DOHH2 (cell line): ENCODE measurements around the gene CYYR1.

Experiments
- H3F3A ChIP-seq: fragments of 200-600 bp; sonication (generic), shearing (Covaris generic); 2 replicates; pipeline ENCODE4 v1.6.0; 2016; ENCODE audit warnings: antibody characterized with exemption, mild to moderate bottlenecking; ENCODE audit not compliant: control insufficient read depth, insufficient read depth
- H3K27ac ChIP-seq: fragments of 200-600 bp; sonication (generic); 2 replicates; pipeline ENCODE4 v1.5.1; 2014; ENCODE audit warnings: low read depth, mild to moderate bottlenecking, low read length, moderate library complexity
- H3K27me3 ChIP-seq: fragments of 200-600 bp; sonication (generic); 2 replicates; pipeline ENCODE4 v1.6.1; 2014; ENCODE audit warnings: mild to moderate bottlenecking, low read length, mixed read lengths; ENCODE audit not compliant: control insufficient read depth
- H3K36me3 ChIP-seq: fragments of 200-600 bp; sonication (generic); 2 replicates; pipeline ENCODE4 v1.6.1; 2014; ENCODE audit warnings: mild to moderate bottlenecking, low read length, moderate library complexity, mixed read lengths; ENCODE audit not compliant: control insufficient read depth
- H3K4me1 ChIP-seq: fragments of 200-600 bp; sonication (generic); 2 replicates; pipeline ENCODE4 v1.6.1; 2014; ENCODE audit warnings: mild to moderate bottlenecking, low read length, mixed read lengths; ENCODE audit not compliant: control insufficient read depth
- H3K4me2 ChIP-seq: fragments of 200-600 bp; sonication (generic); 2 replicates; pipeline ENCODE4 v1.6.0; 2014; ENCODE audit warnings: mild to moderate bottlenecking, low read length, moderate library complexity
- H3K4me3 ChIP-seq: fragments of 200-600 bp; sonication (generic); 2 replicates; pipeline ENCODE4 v1.5.1; 2014; ENCODE audit warnings: mild to moderate bottlenecking, low read length, mixed read lengths
- H3K79me2 ChIP-seq: fragments of 200-600 bp; sonication (generic); 2 replicates; pipeline ENCODE4 v1.6.1; 2014; ENCODE audit warnings: mild to moderate bottlenecking, low read length, mixed read lengths; ENCODE audit not compliant: control insufficient read depth
- H3K9me2 ChIP-seq: fragments of 200-600 bp; sonication (generic); replicated peaks from 2 replicates; pipeline ENCODE4 v1.6.1; 2014; ENCODE audit warnings: mild to moderate bottlenecking, low read length, mixed read lengths; ENCODE audit not compliant: control insufficient read depth
- H3K9me3 ChIP-seq: fragments of 200-600 bp; sonication (generic); 2 replicates; pipeline ENCODE4 v1.6.1; 2014; ENCODE audit warnings: antibody characterized with exemption, low read length, mixed read lengths; ENCODE audit not compliant: control insufficient read depth, insufficient read depth
- H4K20me1 ChIP-seq: fragments of 200-600 bp; sonication (generic); 2 replicates; pipeline ENCODE4 v1.6.0; 2014; ENCODE audit warnings: low read depth, mild to moderate bottlenecking, antibody characterized with exemption, low read length, moderate library complexity; ENCODE audit not compliant: control insufficient read depth, insufficient read depth
- EZH2phosphoT487 ChIP-seq: fragments of 200-600 bp; sonication (generic); IDR thresholded peaks from 2 replicates; pipeline ENCODE4 v1.6.1; 2017; ENCODE audit warnings: borderline replicate concordance, mild to moderate bottlenecking, antibody characterized with exemption, low read length, moderate library complexity, mixed read lengths
- TF ChIP-seq, protein P1 (sequence below): fragments of 200-600 bp; sonication (generic); IDR thresholded peaks from one replicate; pipeline ENCODE4 v1.5.1; 2014; ENCODE audit warnings: antibody characterized with exemption, mild to moderate bottlenecking, low read depth, low read length; ENCODE audit not compliant: poor library complexity, severe bottlenecking

The CYYR1 gene

DNA sequence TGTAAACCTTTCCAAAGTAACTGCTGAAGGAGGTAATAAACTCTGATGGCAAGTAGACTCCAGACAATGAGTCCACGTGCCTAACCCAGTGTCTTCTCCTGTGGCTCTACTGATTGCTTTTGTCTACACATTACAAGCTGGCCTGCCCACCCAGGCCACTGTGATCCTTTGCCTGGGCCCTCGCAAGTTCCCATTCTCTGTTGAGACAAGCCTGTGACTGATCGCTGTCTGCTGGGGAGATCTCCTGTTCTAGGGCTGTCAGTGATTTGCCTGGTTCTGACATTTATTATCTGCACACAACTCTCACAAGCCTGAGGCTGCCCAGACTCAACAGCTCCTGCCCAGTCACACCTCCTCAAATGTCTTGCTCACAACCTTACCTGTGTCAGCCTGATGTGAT, 81.4 kb downstream of the CYYR1 start:
- TF ChIP-seq EZH2phosphoT487: no peak
- TF ChIP-seq, protein P1, sequence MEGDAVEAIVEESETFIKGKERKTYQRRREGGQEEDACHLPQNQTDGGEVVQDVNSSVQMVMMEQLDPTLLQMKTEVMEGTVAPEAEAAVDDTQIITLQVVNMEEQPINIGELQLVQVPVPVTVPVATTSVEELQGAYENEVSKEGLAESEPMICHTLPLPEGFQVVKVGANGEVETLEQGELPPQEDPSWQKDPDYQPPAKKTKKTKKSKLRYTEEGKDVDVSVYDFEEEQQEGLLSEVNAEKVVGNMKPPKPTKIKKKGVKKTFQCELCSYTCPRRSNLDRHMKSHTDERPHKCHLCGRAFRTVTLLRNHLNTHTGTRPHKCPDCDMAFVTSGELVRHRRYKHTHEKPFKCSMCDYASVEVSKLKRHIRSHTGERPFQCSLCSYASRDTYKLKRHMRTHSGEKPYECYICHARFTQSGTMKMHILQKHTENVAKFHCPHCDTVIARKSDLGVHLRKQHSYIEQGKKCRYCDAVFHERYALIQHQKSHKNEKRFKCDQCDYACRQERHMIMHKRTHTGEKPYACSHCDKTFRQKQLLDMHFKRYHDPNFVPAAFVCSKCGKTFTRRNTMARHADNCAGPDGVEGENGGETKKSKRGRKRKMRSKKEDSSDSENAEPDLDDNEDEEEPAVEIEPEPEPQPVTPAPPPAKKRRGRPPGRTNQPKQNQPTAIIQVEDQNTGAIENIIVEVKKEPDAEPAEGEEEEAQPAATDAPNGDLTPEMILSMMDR: no peak
- Histone ChIP-seq H3K4me3 (no peak overlapping the region), H3K9me3 (peaks cover 3% of the 10 kb centered on the region; the same call in 1 of the 2 replicates), H3F3A (no peaks in the 10 kb centered on the region), H3K36me3 (no peaks in the 10 kb centered on the region), H3K27me3 (no peaks in the 10 kb centered on the region), H3K4me2 (no peak overlapping the region), H4K20me1 (no peaks in the 10 kb centered on the region), H3K9me2 (no peaks in the 10 kb centered on the region), H3K27ac (no peak overlapping the region), H3K79me2 (no peaks in the 10 kb centered on the region), H3K4me1 (no peaks in the 10 kb centered on the region)

DNA sequence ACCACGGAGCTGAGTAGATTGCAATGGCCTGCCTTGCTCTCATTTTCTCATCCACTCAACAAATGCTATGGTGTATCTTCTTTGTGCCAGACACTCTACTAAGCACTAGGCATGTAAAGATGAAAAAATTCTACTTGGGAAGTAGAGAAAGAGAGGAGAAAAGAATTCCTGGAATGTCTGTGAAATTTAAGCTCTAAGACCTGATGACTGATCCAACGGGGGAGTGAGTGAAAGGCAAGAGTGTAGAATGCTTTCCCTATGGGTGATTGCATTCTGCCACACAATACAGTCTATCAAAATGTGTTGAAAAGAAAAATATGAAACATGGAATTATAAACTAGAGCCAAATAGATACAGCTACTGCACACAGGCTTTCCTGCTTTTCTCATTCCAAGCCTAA, 82.3 kb downstream of the CYYR1 start:
- no peaks in the 10 kb centered on the region for H3F3A ChIP-seq
- no peaks in the 10 kb centered on the region for H3K9me2 ChIP-seq
- H4K20me1 ChIP-seq: no peaks in the 10 kb centered on the region
- no peaks in the 10 kb centered on the region for H3K79me2 ChIP-seq
- TF ChIP-seq, protein P1: no peak
- no peak for TF ChIP-seq EZH2phosphoT487
- H3K9me3 ChIP-seq: peaks cover 3% of the 10 kb centered on the region; the same call in 1 of the 2 replicates
- H3K27me3 ChIP-seq: no peaks in the 10 kb centered on the region
- no peaks in the 10 kb centered on the region for H3K36me3 ChIP-seq
- no peak overlapping the region for H3K4me2 ChIP-seq
- H3K4me1 ChIP-seq: no peaks in the 10 kb centered on the region
- H3K4me3 ChIP-seq: no peak overlapping the region
- H3K27ac ChIP-seq: no peak overlapping the region

DNA sequence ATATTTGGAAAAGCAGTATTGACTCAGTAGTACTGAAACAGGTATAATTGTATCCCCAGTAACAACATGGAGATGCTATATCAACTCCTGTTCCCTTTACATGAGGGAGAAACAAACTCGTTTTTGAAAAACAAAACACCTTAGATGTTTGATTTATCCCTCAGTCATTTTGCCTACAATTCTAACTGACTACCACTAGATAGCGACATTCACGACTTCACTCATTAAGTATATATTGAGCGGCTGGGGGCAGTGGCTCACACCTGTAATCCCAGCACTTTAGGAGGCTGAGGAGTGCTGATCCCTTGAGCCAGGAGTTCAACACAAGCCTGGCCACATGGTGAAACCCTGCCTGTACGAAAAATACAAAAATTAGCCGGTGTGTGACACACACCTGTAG, 83.3 kb downstream of the CYYR1 start:
- no peak for TF ChIP-seq EZH2phosphoT487
- TF ChIP-seq, protein P1: no peak
- no peaks in the 10 kb centered on the region for H3K36me3 ChIP-seq
- no peak overlapping the region for H3K27ac ChIP-seq
- no peak overlapping the region for H3K4me2 ChIP-seq
- no peaks in the 10 kb centered on the region for H3K79me2 ChIP-seq
- no peaks in the 10 kb centered on the region for H3F3A ChIP-seq
- H3K9me3 ChIP-seq: peaks cover 3% of the 10 kb centered on the region; the same call in 1 of the 2 replicates
- H3K4me1 ChIP-seq: no peaks in the 10 kb centered on the region
- no peaks in the 10 kb centered on the region for H3K27me3 ChIP-seq
- H4K20me1 ChIP-seq: no peaks in the 10 kb centered on the region
- H3K4me3 ChIP-seq: no peak overlapping the region
- no peaks in the 10 kb centered on the region for H3K9me2 ChIP-seq

DNA sequence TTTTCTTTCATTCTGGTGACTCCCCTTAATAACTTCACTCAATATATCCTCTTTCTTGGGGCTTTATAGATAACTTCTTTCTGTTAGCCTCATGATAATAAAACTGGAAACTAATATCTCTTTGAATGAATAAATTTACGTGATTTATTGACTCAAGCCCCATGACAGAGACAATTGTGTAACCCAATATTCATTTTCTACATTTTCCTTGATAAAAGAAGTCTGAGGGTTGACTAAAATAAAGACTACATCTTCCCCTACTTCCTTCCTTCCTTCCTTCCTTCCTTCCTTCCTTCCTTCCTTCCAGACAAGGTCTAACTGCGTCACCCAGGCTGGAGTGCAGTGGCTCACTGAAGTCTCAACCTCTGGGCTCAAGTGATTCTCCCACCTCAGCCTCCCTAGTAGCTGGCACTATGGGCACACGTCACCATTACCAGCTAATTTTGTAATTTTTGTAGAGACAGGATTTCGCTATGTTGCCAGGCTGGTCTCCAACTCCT, 85.1 kb downstream of the CYYR1 start:
- Histone ChIP-seq H4K20me1 (no peaks in the 10 kb centered on the region), H3K4me3 (no peak overlapping the region), H3K27ac (no peak overlapping the region), H3K36me3 (no peaks in the 10 kb centered on the region), H3K27me3 (no peaks in the 10 kb centered on the region), H3K9me2 (no peaks in the 10 kb centered on the region), H3K9me3 (peaks cover 3% of the 10 kb centered on the region; the same call in 1 of the 2 replicates), H3F3A (no peaks in the 10 kb centered on the region), H3K4me1 (no peaks in the 10 kb centered on the region), H3K4me2 (no peak overlapping the region), H3K79me2 (no peaks in the 10 kb centered on the region)
- TF ChIP-seq EZH2phosphoT487: no peak
- TF ChIP-seq, protein P1: no peak
